Tibial nerve (tissue), 4 donors: ENCODE results near the gene MCC.

Experiments
- EP300 ChIP-seq, 2 donors: sonication (generic); formaldehyde crosslinking; IDR thresholded peaks; one replicate each; pipeline ENCODE4 v1.6.1; 2017; ENCODE audit warnings: antibody characterized with exemption in 2 of 2, mild to moderate bottlenecking in 1 of 2
- POLR2A ChIP-seq, 2 donors: fragments of 450-650 bp; IDR thresholded peaks; one replicate each; pipeline ENCODE4 v1.6.1; 2017; ENCODE audit warnings: antibody characterized with exemption in 2 of 2, mild to moderate bottlenecking in 2 of 2, moderate library complexity in 2 of 2
- TF ChIP-seq, protein P1 (sequence below), 5 experiments: fragments of 200-600 bp in 3 of 5; fragments of 450-650 bp in 2 of 5; sonication (generic) in 3 of 5; IDR thresholded peaks; one replicate each; pipeline ENCODE4 v1.5.1; 2016 to 2019; ENCODE audit warnings: antibody characterized with exemption in 5 of 5, mild to moderate bottlenecking in 3 of 5, moderate library complexity in 2 of 5

DNA sequence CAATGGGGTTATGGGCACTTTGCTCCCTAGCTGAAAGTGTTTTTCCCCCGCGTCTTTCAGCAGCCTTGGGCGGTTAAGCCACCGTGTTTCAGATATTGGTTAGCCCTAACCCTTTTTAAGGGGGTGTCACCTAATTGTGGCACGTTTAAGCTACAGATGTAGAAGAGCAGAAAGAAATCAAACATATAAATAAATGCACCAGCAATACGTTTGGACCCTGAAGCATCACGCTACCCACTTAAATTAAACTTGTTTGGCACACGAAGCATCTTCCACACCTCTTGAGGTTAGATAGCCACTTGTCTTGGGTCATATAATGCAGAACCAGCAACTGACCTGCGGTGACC lies 26.0 kb upstream of the MCC start:
- TF ChIP-seq, protein P1, sequence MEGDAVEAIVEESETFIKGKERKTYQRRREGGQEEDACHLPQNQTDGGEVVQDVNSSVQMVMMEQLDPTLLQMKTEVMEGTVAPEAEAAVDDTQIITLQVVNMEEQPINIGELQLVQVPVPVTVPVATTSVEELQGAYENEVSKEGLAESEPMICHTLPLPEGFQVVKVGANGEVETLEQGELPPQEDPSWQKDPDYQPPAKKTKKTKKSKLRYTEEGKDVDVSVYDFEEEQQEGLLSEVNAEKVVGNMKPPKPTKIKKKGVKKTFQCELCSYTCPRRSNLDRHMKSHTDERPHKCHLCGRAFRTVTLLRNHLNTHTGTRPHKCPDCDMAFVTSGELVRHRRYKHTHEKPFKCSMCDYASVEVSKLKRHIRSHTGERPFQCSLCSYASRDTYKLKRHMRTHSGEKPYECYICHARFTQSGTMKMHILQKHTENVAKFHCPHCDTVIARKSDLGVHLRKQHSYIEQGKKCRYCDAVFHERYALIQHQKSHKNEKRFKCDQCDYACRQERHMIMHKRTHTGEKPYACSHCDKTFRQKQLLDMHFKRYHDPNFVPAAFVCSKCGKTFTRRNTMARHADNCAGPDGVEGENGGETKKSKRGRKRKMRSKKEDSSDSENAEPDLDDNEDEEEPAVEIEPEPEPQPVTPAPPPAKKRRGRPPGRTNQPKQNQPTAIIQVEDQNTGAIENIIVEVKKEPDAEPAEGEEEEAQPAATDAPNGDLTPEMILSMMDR (IDR thresholded peaks at IDR 0.05): no peak
- TF ChIP-seq EP300 (IDR thresholded peaks at IDR 0.05) (peak in 1 of 2 donors; percentile 10), POLR2A (IDR thresholded peaks at IDR 0.05) (no peak)
